Psoas muscle (tissue), 8 donors: ENCODE data around the gene TMEM221. TPM values are rescaled to one million over a fixed set of nuclear protein-coding genes. Genes with fewer than 3 reads are reported as not detected.
A peak's percentile ranks its signal among the peaks of the same experiment; 100 is the strongest.

Experiments
- ATAC-seq, 4 donors: fragments of 200-7000 bp; cut with Tn5 transposase; one replicate each; pipeline ENCODE4 v1.9.1; 2020; ENCODE audit warnings: moderate library complexity in 3 of 4, mild to moderate bottlenecking in 2 of 4
- DNase-seq, 2 donors: peaks; one replicate each; pipeline ENCODE4 v3.0.0-alpha.2; 2020
- H3K27ac ChIP-seq: fragments of 200-600 bp; one replicate; pipeline ENCODE4 v1.8.0; 2022
- H3K27me3 ChIP-seq, 3 donors: fragments of 200-600 bp in 1 of 3; one replicate each; pipeline versions ENCODE4 v1.6.1 to v1.8.0; 2013 to 2022; ENCODE audit warnings: low read length in 2 of 3, mild to moderate bottlenecking in 2 of 3, moderate library complexity in 1 of 3; ENCODE audit not compliant: insufficient read depth in 3 of 3
- H3K36me3 ChIP-seq, 2 donors: fragments of 200-600 bp in 1 of 2; one replicate each; pipeline versions ENCODE4 v1.6.1 to v1.8.0; 2013 to 2022; ENCODE audit warnings: low read depth in 1 of 2, mild to moderate bottlenecking in 1 of 2, moderate library complexity in 1 of 2; ENCODE audit not compliant: insufficient read depth in 1 of 2
- H3K4me1 ChIP-seq: fragments of 200-600 bp; one replicate; pipeline ENCODE4 v1.8.0; 2022
- H3K4me3 ChIP-seq: fragments of 200-600 bp; one replicate; pipeline ENCODE4 v1.8.0; 2022; ENCODE audit warnings: mild to moderate bottlenecking
- H3K9me3 ChIP-seq: fragments of 200-600 bp; one replicate; pipeline ENCODE4 v1.8.0; 2022
- WGBS, 3 donors: extraction: QIAGEN DNeasy Blood & Tissue Kit; methylation state at CpG; one replicate each; pipeline versions ENCODE4 v1.1.6 to v1.1.7; 2013; 5-methylcytosine and 5-hydroxymethylcytosine counted together
- intact Hi-C, 2 donors: fragments of 100-400 bp; cut with DNase I; formaldehyde crosslinking; loops; one replicate each; pipeline versions ENCODE4 v1.11.0 to v1.14.2; 2022
- polyA plus RNA-seq, 3 donors: library from polyadenylated mRNA; stranded (reverse); fragments of 200-250 nt; gene quantifications; one replicate each; pipeline ENCODE4 v1.2.3, GENCODE V29; 2013
- total RNA-seq, 4 donors: library from RNA; stranded (reverse); fragmentation: NEBNext Ultra II Directional in 2 of 4; extraction: Animal tissue kit (Norgen Biotek cat#: 25700) in 2 of 4; gene quantifications; one replicate each; pipeline versions ENCODE4 v1.2.1 to v1.2.4, GENCODE V29; 2021 to 2023
- TF ChIP-seq, protein P1 (sequence below): fragments of 200-600 bp; IDR thresholded peaks from one replicate; pipeline ENCODE4 v1.8.0; 2022; ENCODE audit warnings: antibody characterized with exemption
- donor health status: healthy with polysubstance abuse.
- donor health status: DM: no; HTN: no; CAD: no; lungs with moderate emphysema.
- donor health status: Bipolar disorder and iron deficiency.
- donor health status: healthy.
- donor health status: DM: yes; HTN: yes; CAD: no.
- donor health status: DM: no; HTN: no; CAD: no.
- donor health status: DM: no; HTN: no; CAD: no.
- donor health status: DM: yes; HTN: yes; CAD: no.

Gene TMEM221
- total and polyA plus RNA-seq, 7 donors: 0.04 to 0.39 (median 0.25) TPM; not detected in 4

- 35 to 37% (median 36%) methylated on average over 24 to 27 of the region's 27 CpGs for WGBS, 3 donors
- Histone ChIP-seq H3K36me3 (peaks cover 0 to 11% of the 10 kb centered on the region in 2 donors), H3K27ac (no peak overlapping the region), H3K4me3 (no peak overlapping the region), H3K27me3 (no peaks in the 10 kb centered on the region), H3K4me1 (peaks cover 3% of the 10 kb centered on the region), H3K9me3 (no peaks in the 10 kb centered on the region)
- TF ChIP-seq, protein P1, sequence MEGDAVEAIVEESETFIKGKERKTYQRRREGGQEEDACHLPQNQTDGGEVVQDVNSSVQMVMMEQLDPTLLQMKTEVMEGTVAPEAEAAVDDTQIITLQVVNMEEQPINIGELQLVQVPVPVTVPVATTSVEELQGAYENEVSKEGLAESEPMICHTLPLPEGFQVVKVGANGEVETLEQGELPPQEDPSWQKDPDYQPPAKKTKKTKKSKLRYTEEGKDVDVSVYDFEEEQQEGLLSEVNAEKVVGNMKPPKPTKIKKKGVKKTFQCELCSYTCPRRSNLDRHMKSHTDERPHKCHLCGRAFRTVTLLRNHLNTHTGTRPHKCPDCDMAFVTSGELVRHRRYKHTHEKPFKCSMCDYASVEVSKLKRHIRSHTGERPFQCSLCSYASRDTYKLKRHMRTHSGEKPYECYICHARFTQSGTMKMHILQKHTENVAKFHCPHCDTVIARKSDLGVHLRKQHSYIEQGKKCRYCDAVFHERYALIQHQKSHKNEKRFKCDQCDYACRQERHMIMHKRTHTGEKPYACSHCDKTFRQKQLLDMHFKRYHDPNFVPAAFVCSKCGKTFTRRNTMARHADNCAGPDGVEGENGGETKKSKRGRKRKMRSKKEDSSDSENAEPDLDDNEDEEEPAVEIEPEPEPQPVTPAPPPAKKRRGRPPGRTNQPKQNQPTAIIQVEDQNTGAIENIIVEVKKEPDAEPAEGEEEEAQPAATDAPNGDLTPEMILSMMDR: no peak
- ATAC-seq (no peak), DNase-seq (peak; percentile 34 to 62)
- intact Hi-C loops: no loop called here
These were observed 23.6 kb downstream of the TMEM221 start for GRCh38 chr19:17424743-17425365.

- Histone ChIP-seq H3K36me3 (peaks cover 0 to 11% of the 10 kb centered on the region in 2 donors), H3K9me3 (no peaks in the 10 kb centered on the region), H3K4me3 (no peak overlapping the region), H3K27me3 (no peaks in the 10 kb centered on the region), H3K4me1 (peaks cover 5% of the 10 kb centered on the region), H3K27ac (no peak overlapping the region)
- ATAC-seq: no peak
- WGBS, 3 donors: 89 to 95% (median 92%) methylated on average over 20 of the region's 20 CpGs
- TF ChIP-seq, protein P1: no peak
- no peak for DNase-seq
- intact Hi-C loops: no loop called here
These were observed 24.8 kb downstream of the TMEM221 start for GRCh38 chr19:17423429-17424208.

- ATAC-seq (no peak), DNase-seq (no peak)
- H3K9me3 ChIP-seq: no peaks in the 10 kb centered on the region
- H3K4me3 ChIP-seq: no peak overlapping the region
- peaks cover 0 to 11% of the 10 kb centered on the region in 2 donors for H3K36me3 ChIP-seq
- TF ChIP-seq, protein P1: no peak
- peaks cover 5% of the 10 kb centered on the region for H3K4me1 ChIP-seq
- H3K27me3 ChIP-seq: peaks cover 0 to 4% (median 0%) of the 10 kb centered on the region in 3 donors
- WGBS, 3 donors: 93 to 97% (median 96%) methylated on average over 4 of the region's 4 CpGs
- intact Hi-C loops: no loop called here
- H3K27ac ChIP-seq: no peak overlapping the region
These were observed 26.5 kb downstream of the TMEM221 start for GRCh38 chr19:17421942-17422341.

DNA sequence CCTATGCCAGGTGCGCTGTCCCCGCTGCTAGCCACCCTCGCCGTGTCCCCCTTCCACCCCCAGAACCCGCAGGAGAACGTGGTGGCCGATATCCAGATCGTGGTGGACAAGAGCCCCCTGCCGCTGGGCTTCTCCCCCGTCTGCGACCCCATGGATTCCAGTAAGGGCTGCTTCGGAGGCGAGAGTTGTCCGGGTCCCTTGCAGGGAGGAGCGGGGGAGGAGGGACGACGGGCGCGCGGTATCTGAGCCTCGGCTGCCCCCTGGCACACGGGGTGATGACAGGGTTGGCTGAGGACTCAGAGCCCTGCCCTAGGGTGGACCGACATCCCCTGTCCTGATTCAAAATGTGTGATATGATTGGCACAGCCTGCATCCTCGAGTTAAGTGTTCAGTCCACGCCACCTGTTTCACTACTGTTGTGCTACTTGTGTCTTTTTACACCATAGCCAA lies 28.0 kb downstream of the TMEM221 start:
- Histone ChIP-seq H3K4me3 (peak overlapping the region; percentile 95), H3K9me3 (no peaks in the 10 kb centered on the region), H3K36me3 (peaks cover 0 to 11% of the 10 kb centered on the region in 2 donors), H3K27me3 (peaks cover 0 to 18% (median 0%) of the 10 kb centered on the region in 3 donors), H3K4me1 (peaks cover 5% of the 10 kb centered on the region), H3K27ac (peak overlapping the region; percentile 67)
- 4 to 7% (median 7%) methylated on average over 23 to 25 of the region's 25 CpGs for whole genome bisulfite sequencing, 3 donors
- intact Hi-C loops: no loop called here
- DNase-seq: peak; percentile 42 to 64
- ATAC-seq: peak; percentile 15 to 35 (median 22)
- TF ChIP-seq, protein P1: no peak
